Lung (tissue), 12 donors: ENCODE results near the gene FAM9C. TPM values are rescaled to one million over a fixed set of nuclear protein-coding genes. Genes with fewer than 3 reads are reported as not detected.
A peak's percentile ranks its signal among the peaks of the same experiment; 100 is the strongest.

Source experiments
- ATAC-seq: fragments of 200-7000 bp; cut with Tn5 transposase; one replicate; pipeline ENCODE4 v1.9.1; 2020; ENCODE audit warnings: moderate number of reproducible peaks; ENCODE audit not compliant: insufficient read depth, low FRiP score
- DNase-seq, 3 donors: peaks; one replicate each; pipeline ENCODE4 v3.0.0-alpha.2; 2013 to 2017
- H3K27ac ChIP-seq, 2 donors: one replicate each; pipeline ENCODE4 v1.5.1; 2013; ENCODE audit warnings: mild to moderate bottlenecking in 2 of 2, moderate library complexity in 2 of 2, control low read depth in 1 of 2, inconsistent platforms in 1 of 2, low read depth in 1 of 2, low read length in 1 of 2
- H3K27me3 ChIP-seq, 3 donors: one replicate each; pipeline ENCODE4 v1.5.1; 2013; ENCODE audit warnings: low read length in 2 of 3; ENCODE audit not compliant: control insufficient read depth in 3 of 3, insufficient read depth in 3 of 3
- H3K36me3 ChIP-seq, 4 donors: one replicate each; pipeline ENCODE4 v1.5.1; 2013; ENCODE audit warnings: low read length in 4 of 4, mild to moderate bottlenecking in 1 of 4, moderate library complexity in 1 of 4; ENCODE audit not compliant: control insufficient read depth in 4 of 4, insufficient read depth in 4 of 4
- H3K4me1 ChIP-seq, 5 donors: one replicate each; pipeline ENCODE4 v1.5.1; 2013; ENCODE audit warnings: low read length in 5 of 5, mild to moderate bottlenecking in 2 of 5, moderate library complexity in 1 of 5; ENCODE audit not compliant: control insufficient read depth in 5 of 5, insufficient read depth in 5 of 5
- H3K4me3 ChIP-seq: one replicate; pipeline ENCODE4 v1.5.1; 2013; ENCODE audit warnings: mild to moderate bottlenecking, control low read depth, moderate library complexity
- H3K9ac ChIP-seq, 2 donors: one replicate each; pipeline ENCODE4 v1.5.1; 2013; ENCODE audit warnings: low read length in 2 of 2, control low read depth in 1 of 2; ENCODE audit not compliant: insufficient read depth in 1 of 2
- H3K9me3 ChIP-seq, 4 donors: one replicate each; pipeline ENCODE4 v1.5.1; 2013; ENCODE audit warnings: low read length in 3 of 4, mild to moderate bottlenecking in 1 of 4, moderate library complexity in 1 of 4; ENCODE audit not compliant: control insufficient read depth in 4 of 4, insufficient read depth in 3 of 4
- WGBS, 2 donors: extraction: QIAGEN DNeasy Blood & Tissue Kit; methylation state at CpG; one replicate each; pipeline ENCODE4 v1.1.7; 2013; 5-methylcytosine and 5-hydroxymethylcytosine counted together
- polyA plus RNA-seq, 2 donors: library from polyadenylated mRNA; stranded (reverse); fragments of 200-250 nt; gene quantifications; one replicate each; pipeline ENCODE4 v1.2.1, GENCODE V29; 2013
- total RNA-seq, 2 donors: library from RNA; depleted of rRNA in 1 of 2; stranded (reverse); fragments of >200 nt in 1 of 2; gene quantifications; one replicate each; pipeline ENCODE4 v1.2.1, GENCODE V29; 2014 to 2021
- TF ChIP-seq, protein P1 (sequence below): IDR thresholded peaks from 2 replicates; pipeline ENCODE4 v1.5.1; 2012; ENCODE audit warnings: mild to moderate bottlenecking; ENCODE audit errors: control extremely low read depth, extremely low read depth
- donor health status: control.
- donor health status: control.
- donor health status: Bipolar disorder and iron deficiency.
- donor health status: healthy.
- donor health status: DM: yes; HTN: yes; CAD: no.

Gene FAM9C
- total and polyA plus RNA-seq, 4 donors, result 0.01 to 0.28 (median 0.09) TPM; not detected in 1

GRCh38 chrX:13029887-13030771 is 14.3 kb downstream of the FAM9C start:
- Histone ChIP-seq H3K4me3 (no peak overlapping the region), H3K4me1 (peaks cover 2 to 19% (median 6%) of the 10 kb centered on the region in 5 donors), H3K27me3 (peaks cover 0 to 23% (median 14%) of the 10 kb centered on the region in 3 donors), H3K9me3 (no peaks in the 10 kb centered on the region), H3K36me3 (no peaks in the 10 kb centered on the region), H3K9ac (no peak overlapping the region), H3K27ac (peak overlapping the region; percentile 42 to 83)
- DNase-seq (peak in 2 of 3 donors; percentile 48 to 59), ATAC-seq (no peak)
- WGBS, 2 donors, result 38 to 63% methylated on average over 8 of the region's 8 CpGs
- TF ChIP-seq, protein P1, sequence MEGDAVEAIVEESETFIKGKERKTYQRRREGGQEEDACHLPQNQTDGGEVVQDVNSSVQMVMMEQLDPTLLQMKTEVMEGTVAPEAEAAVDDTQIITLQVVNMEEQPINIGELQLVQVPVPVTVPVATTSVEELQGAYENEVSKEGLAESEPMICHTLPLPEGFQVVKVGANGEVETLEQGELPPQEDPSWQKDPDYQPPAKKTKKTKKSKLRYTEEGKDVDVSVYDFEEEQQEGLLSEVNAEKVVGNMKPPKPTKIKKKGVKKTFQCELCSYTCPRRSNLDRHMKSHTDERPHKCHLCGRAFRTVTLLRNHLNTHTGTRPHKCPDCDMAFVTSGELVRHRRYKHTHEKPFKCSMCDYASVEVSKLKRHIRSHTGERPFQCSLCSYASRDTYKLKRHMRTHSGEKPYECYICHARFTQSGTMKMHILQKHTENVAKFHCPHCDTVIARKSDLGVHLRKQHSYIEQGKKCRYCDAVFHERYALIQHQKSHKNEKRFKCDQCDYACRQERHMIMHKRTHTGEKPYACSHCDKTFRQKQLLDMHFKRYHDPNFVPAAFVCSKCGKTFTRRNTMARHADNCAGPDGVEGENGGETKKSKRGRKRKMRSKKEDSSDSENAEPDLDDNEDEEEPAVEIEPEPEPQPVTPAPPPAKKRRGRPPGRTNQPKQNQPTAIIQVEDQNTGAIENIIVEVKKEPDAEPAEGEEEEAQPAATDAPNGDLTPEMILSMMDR, result no peak

DNA sequence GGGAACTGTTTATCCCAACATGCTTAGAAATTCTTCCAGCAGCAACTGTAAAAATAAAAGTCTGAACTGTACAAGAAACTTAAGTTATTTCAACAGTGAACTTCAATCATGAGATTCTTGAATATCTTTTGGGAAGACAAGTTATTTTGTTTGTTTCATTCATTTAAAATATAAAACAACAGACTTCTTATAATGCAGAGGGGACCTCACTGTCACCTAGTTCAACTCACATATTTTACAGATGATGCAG is 14.9 kb downstream of the FAM9C start:
- Histone ChIP-seq H3K4me1 (peaks cover 2 to 19% (median 6%) of the 10 kb centered on the region in 5 donors), H3K9ac (no peak overlapping the region), H3K27me3 (peaks cover 0 to 23% (median 14%) of the 10 kb centered on the region in 3 donors), H3K9me3 (no peaks in the 10 kb centered on the region), H3K4me3 (no peak overlapping the region), H3K27ac (peak overlapping the region in 1 of 2 donors; percentile 80), H3K36me3 (no peaks in the 10 kb centered on the region)
- DNase-seq (no peak), ATAC-seq (no peak)
- TF ChIP-seq, protein P1, result no peak

- peaks cover 2 to 19% (median 6%) of the 10 kb centered on the region in 5 donors for H3K4me1 ChIP-seq
- WGBS, 2 donors, result 17 to 19% methylated on average over 6 of the region's 6 CpGs
- DNase-seq (peak; percentile 50 to 84 (median 74)), ATAC-seq (peak; percentile 47)
- H3K9ac ChIP-seq, result peak overlapping the region in 1 of 2 donors; percentile 44
- peak overlapping the region; percentile 45 to 80 for H3K27ac ChIP-seq
- H3K36me3 ChIP-seq, result no peaks in the 10 kb centered on the region
- H3K4me3 ChIP-seq, result no peak overlapping the region
- peaks cover 0 to 19% (median 16%) of the 10 kb centered on the region in 3 donors for H3K27me3 ChIP-seq
- TF ChIP-seq, protein P1, result no peak
- no peaks in the 10 kb centered on the region for H3K9me3 ChIP-seq
Observed at GRCh38 chrX:13028871-13029636, 15.4 kb downstream of the FAM9C start.
